Islet precursor cell (in vitro differentiated cells): ENCODE results near the gene IRF2.

ENCODE experiments used
- DNase-seq: peaks from one replicate; pipeline ENCODE4 v3.0.0-alpha.2; 2018

IRF2 gene

DNA sequence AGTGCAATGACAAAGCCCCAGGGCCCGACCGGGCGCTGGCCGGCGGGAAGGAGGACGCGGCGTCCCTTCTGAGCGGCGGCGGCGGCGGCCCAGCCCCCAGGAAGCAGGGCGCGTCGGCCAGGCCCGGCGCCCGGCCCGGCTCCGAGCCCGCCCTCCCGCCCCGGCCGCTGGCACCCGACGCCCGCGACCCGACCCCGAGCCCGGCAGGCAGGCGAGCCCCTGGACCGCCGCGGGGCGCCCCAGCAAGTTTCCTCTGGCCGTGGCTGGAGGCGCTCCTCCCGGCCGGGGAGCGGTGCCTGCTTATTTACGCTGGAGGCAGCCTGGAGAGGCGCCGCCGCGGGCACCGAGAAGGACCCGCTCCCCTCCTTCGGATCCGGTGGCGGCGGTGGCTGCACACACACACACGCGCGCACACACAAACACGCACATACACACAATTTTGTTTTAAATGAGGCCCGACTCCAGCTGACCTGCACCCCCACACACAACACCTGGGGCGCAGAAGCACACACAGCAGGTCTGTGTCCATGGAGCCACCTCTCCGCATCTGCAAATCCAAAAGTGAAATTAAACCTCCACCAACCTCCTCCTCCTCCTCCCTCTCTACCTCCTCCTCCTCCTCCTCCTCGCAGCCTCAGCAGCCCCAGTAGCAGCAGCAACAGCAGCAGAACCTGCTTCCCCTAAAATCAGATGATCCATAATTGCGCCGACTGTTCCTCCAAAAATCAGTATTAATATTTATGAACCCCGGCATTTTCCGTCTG, 669 bp downstream of the IRF2 start:
- DNase-seq = peak; percentile 68

GRCh38 chr4:184472614-184473498, 1.5 kb downstream of the IRF2 start:
- peak; percentile 89 for DNase-seq

GRCh38 chr4:184471881-184472613, 2.3 kb downstream of the IRF2 start:
- no peak for DNase-seq

DNA sequence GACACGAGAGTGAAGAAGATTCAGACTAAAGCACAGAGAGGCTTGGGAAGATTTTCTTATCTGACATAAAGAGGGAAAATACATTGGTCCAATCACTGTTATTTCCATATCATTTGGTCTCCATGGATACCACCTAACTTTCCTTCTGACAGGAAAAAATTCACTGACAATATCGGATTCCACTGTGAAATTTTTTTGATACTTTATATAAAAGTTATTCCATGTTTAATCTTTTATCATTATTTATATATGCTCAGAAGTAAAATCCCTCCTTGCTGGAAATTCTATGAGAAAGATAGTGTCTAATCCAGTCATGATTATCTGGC, 3.6 kb downstream of the IRF2 start:
- DNase-seq = no peak

GRCh38 chr4:184466634-184467033, 7.7 kb downstream of the IRF2 start:
- no peak for DNase-seq

DNA sequence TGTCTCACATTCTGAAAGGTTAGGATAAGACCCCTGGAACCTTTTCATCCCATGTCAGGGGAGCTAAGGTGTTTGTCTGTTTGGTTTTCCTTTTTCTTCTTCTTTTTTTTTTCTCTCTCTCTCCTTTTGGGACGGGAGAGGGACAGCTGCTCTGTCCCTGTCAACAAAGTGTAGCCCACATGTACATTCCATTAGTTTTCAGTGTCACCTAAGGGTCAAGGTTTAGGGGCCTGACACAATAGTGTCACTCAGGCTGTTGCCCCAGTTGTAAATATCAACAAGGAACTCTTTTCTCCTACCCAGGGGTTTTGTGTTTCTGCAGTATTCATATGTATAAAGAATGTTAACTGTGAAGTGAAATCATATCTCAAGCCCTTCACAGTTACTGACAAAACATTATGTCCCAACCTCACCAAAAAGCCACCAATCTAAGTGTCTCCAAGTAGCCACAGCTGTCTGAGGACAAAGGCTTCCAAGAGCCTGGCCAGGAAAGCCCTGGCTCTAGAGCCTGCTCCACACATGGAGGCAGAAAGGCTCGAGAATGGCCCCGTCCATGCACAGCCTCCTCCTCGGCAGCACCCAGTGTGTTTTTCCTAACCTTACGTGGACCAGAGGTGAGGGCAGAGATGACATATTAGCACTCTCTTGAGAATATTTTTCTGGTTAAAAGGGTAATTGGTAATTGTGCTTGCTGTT, 9.4 kb downstream of the IRF2 start:
- no peak for DNase-seq

GRCh38 chr4:184463856-184464255, 10.5 kb downstream of the IRF2 start:
- no peak for DNase-seq

DNA sequence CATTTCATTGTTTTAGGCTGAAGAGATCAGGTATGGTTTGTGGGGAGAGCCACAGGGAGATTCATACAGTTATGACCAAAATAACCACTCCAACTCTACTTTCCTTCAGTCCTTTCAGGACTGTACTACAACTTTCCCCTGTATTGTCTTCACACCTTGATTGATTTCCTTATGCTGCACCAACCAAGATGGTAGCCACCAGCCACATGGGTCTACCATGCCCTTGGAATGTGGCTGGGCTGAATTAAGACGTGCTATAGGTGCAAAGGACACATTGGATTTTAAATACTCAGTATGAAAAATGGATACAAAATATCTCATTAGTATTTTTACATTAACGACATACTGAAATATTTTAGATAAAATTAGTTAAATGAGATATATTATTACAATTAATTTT, 11.2 kb downstream of the IRF2 start:
- DNase-seq = no peak

DNA sequence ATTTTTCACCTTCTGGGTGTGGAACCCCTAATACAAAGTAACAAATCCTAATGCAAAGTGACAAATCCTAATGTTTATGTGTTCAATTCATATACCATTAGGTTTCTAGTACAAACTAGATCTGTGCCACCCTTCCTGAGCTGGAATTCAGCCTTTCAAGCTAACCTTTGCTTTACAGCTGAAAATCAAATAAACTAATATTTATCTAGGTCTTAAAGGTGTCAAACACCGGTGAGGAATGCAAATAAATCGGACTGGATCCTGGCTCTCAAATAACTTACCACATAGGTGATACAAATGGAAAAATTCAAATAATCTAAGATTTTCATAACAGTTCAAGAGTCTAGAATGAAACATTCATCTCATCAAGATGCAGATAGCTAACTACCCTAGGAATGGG, 11.6 kb downstream of the IRF2 start:
- no peak for DNase-seq

DNA sequence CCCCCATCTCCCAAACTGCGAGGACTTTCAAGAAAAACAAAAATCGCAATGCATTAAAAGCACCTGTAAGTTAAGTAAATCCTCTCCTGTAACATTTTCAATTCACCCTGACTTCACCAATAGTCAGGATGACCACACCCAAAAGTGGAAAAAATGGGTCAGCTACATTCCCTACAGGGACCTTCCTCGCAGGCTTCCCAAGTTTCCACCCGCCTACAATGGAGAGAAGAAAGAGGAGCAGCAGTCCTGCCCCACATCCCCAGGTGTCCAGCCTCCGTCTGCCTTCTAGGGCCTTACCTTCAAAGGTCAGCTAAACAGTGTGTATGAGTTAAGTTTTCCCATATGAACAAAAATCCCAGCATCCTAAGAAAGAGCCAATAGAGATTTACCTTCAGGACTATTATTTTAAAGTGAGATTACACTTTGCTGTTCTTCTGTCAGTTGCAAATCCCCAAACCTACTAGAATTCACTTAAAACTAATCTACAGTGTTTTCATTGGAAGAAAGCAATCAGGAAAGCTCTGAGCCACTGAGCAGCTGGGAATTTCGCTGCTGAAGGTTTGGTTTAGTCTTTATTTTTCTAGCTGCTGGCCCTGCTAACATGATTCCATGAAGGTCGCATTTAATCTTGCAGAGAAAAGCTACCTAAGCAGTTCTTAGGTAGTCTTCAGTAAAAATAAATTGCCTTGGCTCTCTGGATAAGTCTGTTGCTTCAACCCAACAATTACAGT, 12.5 kb downstream of the IRF2 start:
- DNase-seq = no peak

GRCh38 chr4:184460499-184461285, 13.7 kb downstream of the IRF2 start:
- no peak for DNase-seq

GRCh38 chr4:184459413-184459812, 14.9 kb downstream of the IRF2 start:
- no peak for DNase-seq

- DNase-seq = no peak
Measured at GRCh38 chr4:184457535-184458249, 16.7 kb downstream of the IRF2 start.

DNA sequence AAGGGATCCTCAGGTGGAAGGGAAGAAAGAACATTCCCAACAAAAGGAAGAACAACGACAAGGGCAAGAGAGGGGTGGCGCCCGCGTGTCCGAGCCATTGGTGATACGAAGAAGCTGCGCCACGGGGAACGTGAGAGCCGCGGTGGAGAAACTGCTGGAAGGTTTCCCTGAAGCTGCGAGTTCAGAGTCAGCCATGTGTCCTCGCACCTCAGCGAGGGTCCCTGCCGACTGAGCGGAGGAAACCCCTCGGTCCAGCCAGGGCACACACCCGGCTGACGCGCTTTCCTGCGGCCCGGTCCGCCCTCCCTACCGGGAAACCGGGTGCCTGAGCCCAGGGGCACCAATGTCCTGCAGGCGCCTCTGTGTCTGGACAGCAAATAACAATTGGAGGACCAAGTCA, 18.0 kb downstream of the IRF2 start:
- DNase-seq = no peak

DNA sequence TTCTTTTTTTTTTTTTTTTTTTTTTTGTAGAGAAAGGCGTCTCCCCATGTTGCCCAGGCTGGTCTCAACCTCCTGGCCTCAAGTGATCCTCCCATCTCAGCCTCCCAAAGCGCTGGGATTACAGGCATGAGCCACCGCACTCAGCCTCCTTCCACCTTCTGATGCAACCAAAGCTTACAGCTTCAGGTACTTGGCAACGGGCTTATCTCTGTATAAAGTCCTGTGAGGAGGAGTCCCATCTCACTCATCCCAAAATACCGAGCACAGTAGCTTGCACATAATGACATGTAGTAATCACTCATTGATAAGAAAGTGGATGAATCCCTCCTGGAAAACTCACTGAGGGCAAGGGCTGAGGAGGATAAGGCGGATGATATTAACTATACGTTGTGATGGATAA, 19.1 kb downstream of the IRF2 start:
- DNase-seq = no peak

DNA sequence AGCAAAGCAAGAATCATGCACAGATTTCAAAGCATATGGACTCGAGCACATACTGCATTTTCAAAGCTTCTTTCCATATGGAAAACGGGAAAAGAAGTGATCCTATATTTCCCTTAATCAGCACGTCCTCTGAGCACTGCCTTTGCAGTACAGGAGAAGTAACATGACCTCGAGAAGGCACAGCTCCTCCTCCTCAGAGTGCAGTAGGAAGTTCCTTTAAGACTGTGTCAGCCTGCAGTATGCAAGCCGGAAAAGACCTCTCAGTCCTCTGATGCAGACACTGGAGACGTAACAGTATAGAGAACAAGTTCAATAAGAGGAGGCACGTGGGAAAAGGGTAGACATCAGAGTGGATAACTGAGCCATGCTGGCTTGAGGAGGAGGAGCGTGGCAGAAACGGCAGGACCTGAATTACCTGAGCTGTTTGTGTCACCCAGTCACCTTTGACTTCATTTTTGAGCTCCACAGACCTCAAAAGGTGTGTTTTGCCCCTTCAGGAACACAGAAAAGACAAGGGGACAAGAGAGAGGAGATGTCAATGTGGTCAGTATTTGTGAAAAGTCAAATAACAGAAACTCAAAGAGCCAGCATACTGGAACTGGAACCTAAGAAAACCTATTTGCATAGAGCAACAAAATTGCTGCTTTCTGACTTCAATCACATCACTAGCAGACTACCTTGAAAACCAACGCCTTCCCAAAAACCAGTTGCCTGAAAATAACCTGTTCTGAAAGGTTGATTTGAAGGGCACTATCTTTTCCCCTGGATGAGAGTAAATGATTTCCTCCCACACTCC, 20.8 kb downstream of the IRF2 start:
- peak; percentile 78 for DNase-seq

DNA sequence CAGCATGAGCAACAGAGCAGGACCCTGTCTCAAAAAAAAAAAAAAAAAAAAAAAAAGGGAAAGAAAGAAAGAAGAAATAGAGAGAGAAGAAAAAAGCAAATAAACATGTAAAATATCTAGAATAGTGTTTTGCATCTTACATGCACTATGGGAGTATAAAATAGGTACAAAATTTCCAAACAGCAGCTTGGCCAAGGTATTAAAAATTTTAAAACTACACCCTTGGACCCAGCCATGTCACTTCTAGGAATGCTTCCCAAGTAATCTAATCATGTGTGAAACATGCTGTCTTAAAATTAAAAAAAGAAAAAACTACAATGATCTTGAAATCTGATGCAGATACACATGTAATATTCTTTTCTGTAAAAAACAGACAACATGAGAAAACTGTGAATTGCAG, 21.6 kb downstream of the IRF2 start:
- no peak for DNase-seq

DNA sequence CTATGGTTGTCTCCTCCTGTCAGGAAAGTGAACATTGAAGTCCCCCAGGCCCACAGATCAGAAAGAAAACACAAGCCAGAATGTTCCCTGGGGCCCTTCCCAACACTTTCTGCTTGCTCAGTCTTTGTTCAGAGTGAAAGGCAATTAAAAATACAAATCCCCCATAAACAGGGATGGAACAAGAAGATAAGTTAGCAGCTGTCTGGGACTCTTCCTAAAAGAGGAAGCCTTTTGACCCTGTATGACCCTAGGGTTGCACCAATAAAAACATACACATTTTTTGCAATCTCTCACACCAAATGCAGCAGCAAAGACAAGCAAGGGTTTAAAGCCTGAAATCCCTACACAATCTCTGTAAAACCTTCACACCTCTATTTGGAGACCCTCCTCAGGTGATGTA, 22.6 kb downstream of the IRF2 start:
- no peak for DNase-seq

DNA sequence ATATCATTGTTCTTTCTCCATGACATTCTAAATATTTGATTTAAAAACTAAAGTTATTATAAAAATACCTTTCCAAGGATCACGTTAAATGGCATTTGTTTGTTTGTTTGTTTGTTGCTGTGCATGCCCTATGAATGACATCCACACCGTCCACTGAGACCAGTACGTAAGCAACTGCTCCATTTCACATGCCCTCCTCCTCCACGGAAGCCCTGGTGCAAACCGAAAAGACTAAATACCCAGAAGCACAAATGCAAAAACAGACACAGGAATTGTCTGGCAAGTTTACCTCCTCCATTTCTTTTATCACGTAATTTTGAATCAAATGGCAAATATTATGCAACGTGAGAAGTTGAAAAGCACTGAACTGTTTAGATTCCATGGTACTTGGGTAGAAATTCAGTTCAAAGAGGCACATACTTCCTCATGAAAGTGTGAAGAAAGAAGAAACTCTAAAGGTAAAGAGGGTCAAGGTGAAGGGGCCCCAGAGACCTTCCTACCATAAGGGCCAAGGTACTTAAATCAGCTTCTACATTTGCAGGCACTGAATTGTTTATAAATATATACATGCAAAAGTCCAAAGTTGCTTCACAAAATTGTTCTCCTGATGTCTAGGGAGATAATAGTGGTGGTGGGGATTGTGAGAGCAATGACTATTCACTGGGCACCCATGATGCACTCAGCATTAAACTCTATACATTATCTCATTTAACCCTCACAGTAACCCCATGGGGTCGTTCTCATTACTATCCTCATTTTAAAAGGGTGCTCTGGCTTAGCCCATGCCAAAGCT, 23.4 kb downstream of the IRF2 start:
- peak; percentile 15 for DNase-seq
